Omental fat pad (tissue), 4 donors: ENCODE measurements around the gene RPS28. TPM values are rescaled to one million over a fixed set of nuclear protein-coding genes. Genes with fewer than 3 reads are reported as not detected.

Experiments used
- ATAC-seq: fragments of 150-250 bp; one replicate; pipeline ENCODE4 v1.9.1; 2016; ENCODE audit warnings: mild to moderate bottlenecking, moderate library complexity; ENCODE audit not compliant: low FRiP score
- DNase-seq: peaks from one replicate; pipeline ENCODE4 v3.0.0-alpha.2; 2019; ENCODE audit warnings: low spot score
- total RNA-seq, 4 donors: library from RNA; depleted of rRNA; stranded (reverse); fragments of >200 nt; gene quantifications; one replicate each; pipeline ENCODE4 v1.1.0, GENCODE V29; 2016
- TF ChIP-seq, protein P1 (sequence below), 3 donors: fragments of 450-650 bp; IDR thresholded peaks; one replicate each; pipeline ENCODE4 v1.5.1; 2016 to 2017; ENCODE audit warnings: antibody characterized with exemption in 3 of 3, mild to moderate bottlenecking in 3 of 3, moderate library complexity in 2 of 3

RPS28 gene
- total RNA-seq, 4 donors from 2014 or later = 420 to 679 (median 534) TPM

GRCh38 chr19:8322638-8322997 is 1.3 kb downstream of the RPS28 start:
- ATAC-seq (no peak), DNase-seq (no peak)
- TF ChIP-seq, protein P1, sequence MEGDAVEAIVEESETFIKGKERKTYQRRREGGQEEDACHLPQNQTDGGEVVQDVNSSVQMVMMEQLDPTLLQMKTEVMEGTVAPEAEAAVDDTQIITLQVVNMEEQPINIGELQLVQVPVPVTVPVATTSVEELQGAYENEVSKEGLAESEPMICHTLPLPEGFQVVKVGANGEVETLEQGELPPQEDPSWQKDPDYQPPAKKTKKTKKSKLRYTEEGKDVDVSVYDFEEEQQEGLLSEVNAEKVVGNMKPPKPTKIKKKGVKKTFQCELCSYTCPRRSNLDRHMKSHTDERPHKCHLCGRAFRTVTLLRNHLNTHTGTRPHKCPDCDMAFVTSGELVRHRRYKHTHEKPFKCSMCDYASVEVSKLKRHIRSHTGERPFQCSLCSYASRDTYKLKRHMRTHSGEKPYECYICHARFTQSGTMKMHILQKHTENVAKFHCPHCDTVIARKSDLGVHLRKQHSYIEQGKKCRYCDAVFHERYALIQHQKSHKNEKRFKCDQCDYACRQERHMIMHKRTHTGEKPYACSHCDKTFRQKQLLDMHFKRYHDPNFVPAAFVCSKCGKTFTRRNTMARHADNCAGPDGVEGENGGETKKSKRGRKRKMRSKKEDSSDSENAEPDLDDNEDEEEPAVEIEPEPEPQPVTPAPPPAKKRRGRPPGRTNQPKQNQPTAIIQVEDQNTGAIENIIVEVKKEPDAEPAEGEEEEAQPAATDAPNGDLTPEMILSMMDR (IDR thresholded peaks at IDR 0.05) = no peak

DNA sequence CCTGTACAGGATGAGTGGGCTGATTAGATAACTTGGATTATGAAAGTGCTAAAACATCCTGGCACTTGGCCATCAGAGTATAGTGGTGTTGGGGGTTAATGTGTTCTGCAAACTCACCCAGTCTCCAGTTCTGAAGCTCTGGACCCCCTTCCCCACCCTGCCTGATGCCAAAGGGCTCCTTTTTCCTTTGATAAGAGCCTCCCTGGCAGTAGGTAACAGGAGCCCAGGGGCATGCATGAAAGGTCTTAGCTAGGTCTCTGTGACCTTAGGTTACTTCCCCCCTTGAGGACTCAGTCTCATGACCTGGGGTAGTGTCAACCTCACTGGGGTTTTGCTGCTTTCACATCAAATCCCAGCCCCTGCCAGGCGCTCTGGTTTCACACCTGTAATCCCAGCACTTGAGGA is 2.5 kb downstream of the RPS28 start:
- ATAC-seq (no peak), DNase-seq (no peak)

DNA sequence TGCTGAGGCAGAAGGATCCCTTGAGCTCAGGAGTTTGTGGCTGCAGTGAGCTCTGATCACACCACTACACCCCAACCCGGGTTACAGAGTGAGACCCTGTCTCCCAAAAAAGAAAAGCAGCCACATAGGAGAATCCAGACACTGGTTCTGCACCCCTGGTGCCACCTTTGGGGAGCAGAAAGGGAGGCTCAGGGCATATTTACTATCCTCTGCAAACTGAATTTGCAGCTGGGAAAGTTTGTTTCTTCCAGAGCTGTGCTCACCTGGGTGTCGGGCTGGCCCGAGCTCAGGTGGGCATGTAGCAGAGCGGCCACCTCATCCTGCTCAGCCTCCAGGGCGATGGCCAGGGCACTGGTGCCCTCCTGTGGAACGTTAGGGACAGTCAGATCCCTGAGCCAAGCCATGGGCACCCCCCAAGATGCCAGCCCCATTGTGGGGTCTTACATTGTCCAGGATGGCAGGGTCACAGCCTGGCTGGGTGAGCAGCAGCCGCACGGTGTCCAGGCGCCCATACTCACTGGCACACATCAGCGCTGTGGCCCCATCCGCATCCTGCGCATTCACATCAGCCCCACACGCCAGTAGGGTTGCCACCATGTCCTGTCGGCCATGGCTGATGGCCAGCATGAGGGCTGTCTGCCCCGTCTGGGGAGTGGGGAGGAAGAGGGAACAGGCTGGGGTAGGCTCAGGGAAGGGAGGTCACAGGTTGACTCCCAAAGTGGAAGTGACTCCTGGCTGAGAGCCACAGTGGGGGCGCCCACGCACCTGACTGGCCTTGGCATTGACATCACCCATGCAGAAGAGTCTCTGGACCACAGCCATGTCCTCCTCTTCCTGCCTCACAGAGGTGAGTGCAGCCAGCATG is 3.1 kb downstream of the RPS28 start:
- peak; percentile 4 for ATAC-seq
- TF ChIP-seq, protein P1 (IDR thresholded peaks at IDR 0.05) = no peak
- DNase-seq = no peak

More for the DNA sequence above, 2.5 kb downstream of the RPS28 start:
- TF ChIP-seq, protein P1 (IDR thresholded peaks at IDR 0.05) = no peak

- TF ChIP-seq, protein P1 (IDR thresholded peaks at IDR 0.05) = no peak
- ATAC-seq = no peak
- no peak for DNase-seq
Measured at GRCh38 chr19:8325454-8325853, 4.2 kb downstream of the RPS28 start.

DNA sequence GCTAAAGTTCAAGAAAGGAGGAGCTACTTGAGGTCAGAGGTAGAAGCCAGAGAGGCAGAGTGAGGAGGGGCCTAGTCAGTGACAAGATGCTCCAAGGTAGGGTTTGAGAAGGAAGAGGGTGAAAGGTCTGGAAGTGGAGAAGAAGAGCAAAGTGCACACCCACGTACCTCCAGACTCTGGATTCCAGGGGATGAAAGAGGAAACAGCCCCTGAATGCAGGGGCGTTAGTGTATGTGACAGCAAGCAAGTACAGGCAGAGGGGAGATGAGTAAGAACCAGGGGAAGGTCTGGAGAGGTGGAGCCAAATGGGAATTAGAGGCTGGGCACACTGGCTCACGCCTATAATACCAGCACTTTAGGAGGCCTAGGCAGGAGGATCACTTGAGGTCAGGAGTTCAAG is 8.7 kb downstream of the RPS28 start:
- no peak for DNase-seq
- TF ChIP-seq, protein P1 (IDR thresholded peaks at IDR 0.05) = no peak
- no peak for ATAC-seq

DNA sequence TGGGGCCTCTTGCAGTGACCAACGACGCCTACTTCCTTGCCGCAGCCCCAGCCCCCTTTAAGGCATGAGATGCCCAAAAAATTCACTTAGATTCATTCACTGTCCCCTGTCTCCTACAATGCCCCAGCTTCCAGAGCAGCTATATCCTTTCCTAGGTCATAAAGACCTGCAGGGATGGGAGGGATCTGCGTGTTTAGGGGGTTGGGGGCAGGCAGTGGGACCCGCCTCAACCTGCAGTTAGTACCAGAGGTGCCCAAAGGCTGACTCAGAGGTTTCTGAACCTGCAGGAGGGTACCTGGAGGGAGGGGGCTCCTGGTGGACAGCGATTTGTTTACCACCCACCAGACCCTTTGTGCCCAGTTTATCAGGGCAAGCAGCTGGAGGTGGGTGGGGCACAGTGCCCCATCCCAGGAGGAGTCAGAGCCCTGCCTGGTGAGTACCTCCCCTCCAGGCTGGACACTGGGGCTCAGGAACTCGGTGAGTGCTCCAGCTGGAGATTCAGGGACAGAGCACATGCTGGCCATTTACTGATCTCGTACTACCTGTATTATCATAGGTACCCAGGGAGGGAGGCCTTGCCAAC is 10.1 kb downstream of the RPS28 start:
- ATAC-seq (no peak), DNase-seq (no peak)
- TF ChIP-seq, protein P1 (IDR thresholded peaks at IDR 0.05) = no peak
